A673 (cell line): ENCODE data around the gene CEP68. TPM values are rescaled to one million over a fixed set of nuclear protein-coding genes. Genes with fewer than 3 reads are reported as not detected.

Experiments used
- BruUV-seq: library from RNA; stranded (reverse); fragments of 400-500 nt; replicated peaks from 2 replicates; lab custom pipeline; 2021; lab: Mats Ljungman, UMichigan
- CTCF ChIA-PET: fragments of 300-600 bp; sonication (Branson Sonifier 250); formaldehyde crosslinking; loops from one replicate; lab custom pipeline; 2022; ENCODE audit warnings: antibody characterized with exemption; lab: Charles Lee
- POLR2A ChIA-PET: fragments of 300-600 bp; sonication (Branson Sonifier 250); formaldehyde crosslinking; loops from one replicate; lab custom pipeline; 2022; ENCODE audit warnings: antibody characterized with exemption; ENCODE audit not compliant: low non-redundant PET; lab: Charles Lee
- DNase-seq: peaks from one replicate; pipeline ENCODE4 v3.0.0-alpha.2; 2015; ENCODE audit warnings: low spot score
- H3K27ac ChIP-seq: fragments of 200-600 bp; sonication (generic); 2 replicates; pipeline ENCODE4 v1.5.1; 2016; ENCODE audit warnings: mixed run types, low read depth, mild to moderate bottlenecking, mixed read lengths, antibody characterized with exemption, low read length; ENCODE audit not compliant: poor library complexity, severe bottlenecking
- H3K27me3 ChIP-seq: fragments of 200-600 bp; sonication (generic); replicated peaks from 2 replicates; pipeline ENCODE4 v1.6.1; 2017; ENCODE audit warnings: mixed run types, low read depth, mild to moderate bottlenecking, mixed read lengths, antibody characterized with exemption, low read length; ENCODE audit not compliant: insufficient read depth, poor library complexity
- H3K36me3 ChIP-seq: fragments of 200-600 bp; sonication (generic); 2 replicates; pipeline ENCODE4 v1.6.1; 2016; ENCODE audit warnings: mixed run types, mild to moderate bottlenecking, mixed read lengths, antibody characterized with exemption, low read length; ENCODE audit not compliant: insufficient read depth, poor library complexity, severe bottlenecking
- H3K4me1 ChIP-seq: fragments of 200-600 bp; sonication (generic); 2 replicates; pipeline ENCODE4 v1.6.1; 2017; ENCODE audit warnings: mixed run types, mild to moderate bottlenecking, mixed read lengths, antibody characterized with exemption, low read length; ENCODE audit not compliant: insufficient read depth, poor library complexity, severe bottlenecking
- H3K4me3 ChIP-seq: fragments of 200-600 bp; sonication (generic); 2 replicates; pipeline ENCODE4 v1.5.1; 2016; ENCODE audit warnings: low read depth, mixed run types, mild to moderate bottlenecking, mixed read lengths, low read length; ENCODE audit not compliant: poor library complexity, severe bottlenecking
- H3K9me3 ChIP-seq: fragments of 200-600 bp; sonication (generic); 2 replicates; pipeline ENCODE4 v1.6.1; 2016; ENCODE audit warnings: mixed run types, low read depth, mild to moderate bottlenecking, mixed read lengths, antibody characterized with exemption, low read length; ENCODE audit not compliant: poor library complexity, severe bottlenecking
- EZH2 ChIP-seq: fragments of 200-600 bp; sonication (generic); IDR thresholded peaks from 2 replicates; pipeline ENCODE4 v1.6.1; 2017; ENCODE audit warnings: borderline replicate concordance, low read depth, mild to moderate bottlenecking, mixed read lengths, antibody characterized with exemption, low read length; ENCODE audit not compliant: poor library complexity, severe bottlenecking
- intact Hi-C: fragments of 100-400 bp; cut with micrococcal nuclease; formaldehyde crosslinking; loops from one replicate; pipeline ENCODE4 v1.10.0; 2022; ENCODE audit not compliant: unreplicated experiment
- total RNA-seq: library from RNA; stranded (reverse); gene quantifications from 2 replicates; pipeline ENCODE4 v1.2.3, GENCODE V29; 2021
- TF ChIP-seq, protein P1 (sequence below): fragments of 300-800, 200-600 bp; sonication (generic); conservative IDR thresholded peaks from 2 replicates; pipeline ENCODE4 v1.5.1; 2017; ENCODE audit warnings: low read depth, mild to moderate bottlenecking, antibody characterized with exemption, low read length, moderate library complexity, mixed read lengths

Gene CEP68
- total RNA-seq, 1 experiment from 2014 or later, result 10.1 TPM

DNA sequence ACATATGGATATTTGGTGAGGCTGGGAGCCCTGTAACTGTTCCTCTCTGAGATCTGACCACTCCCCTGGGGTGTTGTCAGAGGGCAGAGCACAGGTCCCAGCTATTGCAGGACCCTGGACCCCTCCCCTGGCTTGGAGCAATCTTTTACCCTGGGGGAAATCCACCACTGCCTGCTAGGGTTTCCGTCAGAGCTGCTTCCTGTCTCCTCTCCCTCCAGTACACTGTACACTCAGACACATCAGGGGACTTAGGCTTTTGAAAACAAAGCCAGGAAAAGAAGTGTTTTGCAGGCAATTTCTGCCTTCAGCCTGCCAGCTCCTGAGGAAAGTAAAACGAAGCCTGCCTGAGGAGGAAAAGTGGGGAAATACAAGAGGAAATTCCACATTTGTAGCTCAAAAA is 13.2 kb upstream of the CEP68 start:
- intact Hi-C loops, result no loop called here
- H3K36me3 ChIP-seq, result no peaks in the 10 kb centered on the region
- H3K27ac ChIP-seq, result no peak overlapping the region
- H3K27me3 ChIP-seq, result no peaks in the 10 kb centered on the region
- no peak for DNase-seq
- CTCF ChIA-PET, result no interaction called here
- no peak overlapping the region for H3K4me3 ChIP-seq
- H3K9me3 ChIP-seq, result no peaks in the 10 kb centered on the region
- BruUV-seq, result no TSS peak
- H3K4me1 ChIP-seq, result no peaks in the 10 kb centered on the region
- TF ChIP-seq EZH2, result no peak
- TF ChIP-seq, protein P1, sequence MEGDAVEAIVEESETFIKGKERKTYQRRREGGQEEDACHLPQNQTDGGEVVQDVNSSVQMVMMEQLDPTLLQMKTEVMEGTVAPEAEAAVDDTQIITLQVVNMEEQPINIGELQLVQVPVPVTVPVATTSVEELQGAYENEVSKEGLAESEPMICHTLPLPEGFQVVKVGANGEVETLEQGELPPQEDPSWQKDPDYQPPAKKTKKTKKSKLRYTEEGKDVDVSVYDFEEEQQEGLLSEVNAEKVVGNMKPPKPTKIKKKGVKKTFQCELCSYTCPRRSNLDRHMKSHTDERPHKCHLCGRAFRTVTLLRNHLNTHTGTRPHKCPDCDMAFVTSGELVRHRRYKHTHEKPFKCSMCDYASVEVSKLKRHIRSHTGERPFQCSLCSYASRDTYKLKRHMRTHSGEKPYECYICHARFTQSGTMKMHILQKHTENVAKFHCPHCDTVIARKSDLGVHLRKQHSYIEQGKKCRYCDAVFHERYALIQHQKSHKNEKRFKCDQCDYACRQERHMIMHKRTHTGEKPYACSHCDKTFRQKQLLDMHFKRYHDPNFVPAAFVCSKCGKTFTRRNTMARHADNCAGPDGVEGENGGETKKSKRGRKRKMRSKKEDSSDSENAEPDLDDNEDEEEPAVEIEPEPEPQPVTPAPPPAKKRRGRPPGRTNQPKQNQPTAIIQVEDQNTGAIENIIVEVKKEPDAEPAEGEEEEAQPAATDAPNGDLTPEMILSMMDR, result no peak
- POLR2A ChIA-PET, result no interaction called here

DNA sequence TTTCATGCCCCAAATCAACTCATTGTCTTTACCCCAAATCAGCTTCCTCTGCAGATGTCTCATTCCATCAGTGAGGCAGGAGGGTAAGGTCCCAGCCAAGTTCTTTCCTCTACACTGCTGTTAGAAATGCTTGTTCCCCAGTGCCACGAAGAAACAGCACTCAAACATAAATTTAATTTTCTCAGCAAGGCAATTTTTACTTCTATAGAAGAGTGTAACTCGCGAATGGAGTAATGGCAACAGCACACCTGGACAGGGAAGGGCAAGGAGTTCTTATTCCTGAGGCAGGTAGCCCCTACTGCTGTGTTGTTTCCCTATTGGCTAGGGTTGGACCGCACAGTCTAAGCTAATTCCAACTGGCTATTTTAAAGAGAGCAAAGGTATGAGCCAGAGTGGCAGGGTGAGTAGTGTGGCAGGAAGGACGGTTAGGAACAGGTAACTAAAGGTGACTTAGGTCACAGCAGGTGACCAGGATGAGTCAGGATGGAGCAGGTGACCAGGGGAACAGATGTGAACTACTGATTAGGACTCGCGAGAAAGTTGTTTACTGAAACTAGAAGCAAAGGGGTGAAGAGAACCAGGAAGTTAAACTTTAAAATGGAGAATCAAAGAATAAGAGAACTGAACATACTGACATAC is 12.0 kb upstream of the CEP68 start:
- ChIA-PET CTCF (no interaction called here), POLR2A (no interaction called here)
- Histone ChIP-seq H3K4me3 (no peak overlapping the region), H3K9me3 (no peaks in the 10 kb centered on the region), H3K27me3 (no peaks in the 10 kb centered on the region), H3K36me3 (no peaks in the 10 kb centered on the region), H3K4me1 (no peaks in the 10 kb centered on the region), H3K27ac (no peak overlapping the region)
- no peak for DNase-seq
- no TSS peak for BruUV-seq
- TF ChIP-seq, protein P1, result no peak
- TF ChIP-seq EZH2, result no peak
- intact Hi-C loops, result no loop called here

DNA sequence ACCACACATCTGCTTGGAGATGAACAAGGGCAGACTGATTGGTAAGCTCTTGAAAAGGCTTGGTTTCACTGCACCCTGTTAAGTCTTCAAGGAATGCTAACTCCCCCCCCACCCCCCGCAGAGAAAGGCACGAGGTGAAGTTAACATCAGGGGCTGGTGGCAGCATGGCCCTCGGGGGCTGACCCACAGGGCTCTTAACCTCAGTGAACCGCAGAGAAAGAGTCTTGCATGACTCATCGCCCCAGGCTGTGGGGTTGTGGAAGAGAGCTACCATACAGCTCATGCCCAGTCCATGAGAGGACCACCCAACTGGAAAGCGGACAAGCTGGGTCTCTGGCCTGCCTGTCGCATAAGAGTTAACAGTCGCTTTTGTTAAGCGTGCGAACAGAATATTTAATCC is 10.6 kb upstream of the CEP68 start:
- no peak overlapping the region for H3K4me3 ChIP-seq
- DNase-seq, result no peak
- intact Hi-C loops, result no loop called here
- H3K4me1 ChIP-seq, result no peaks in the 10 kb centered on the region
- H3K27me3 ChIP-seq, result no peaks in the 10 kb centered on the region
- POLR2A ChIA-PET, result no interaction called here
- no TSS peak for BruUV-seq
- H3K27ac ChIP-seq, result no peak overlapping the region
- TF ChIP-seq EZH2, result no peak
- no peaks in the 10 kb centered on the region for H3K36me3 ChIP-seq
- CTCF ChIA-PET, result no interaction called here
- no peaks in the 10 kb centered on the region for H3K9me3 ChIP-seq
